ENCODE data around the gene RAB3GAP2. TPM values are rescaled to one million over a fixed set of nuclear protein-coding genes. Genes with fewer than 3 reads are reported as not detected.
"Not testable (repeated sequence)": the region's sequence is repeated elsewhere in the genome, so short reads cannot be mapped to it uniquely, and the experiment has no call there.

The RAB3GAP2 gene
- total and polyA plus RNA-seq, 2 donors (not counting 1 experiment from before 2014, with no cell fraction given), result 16.9 to 70.5 TPM

GRCh38 chr1:220255204-220255603, 17.0 kb downstream of the RAB3GAP2 start:
- no peak overlapping the region for H2AFZ ChIP-seq (ENCODE audit: insufficient read depth, low read depth, low read length, poor library complexity, severe bottlenecking)
- intact Hi-C loops (cut with micrococcal nuclease), result no loop called here
- ATAC-seq (ENCODE audit: low read depth) (no peak), DNase-seq (no peak)
- H3K27ac ChIP-seq (ENCODE audit: low read length in 2 of 2), result peak overlapping the region in 1 of 2 donors; percentile 56
- Mint-ChIP-seq H3K4me1 (peaks cover 69% of the 10 kb centered on the region), H3K4me3 (peak overlapping the region; percentile 36), H3K9me3 (ENCODE audit: insufficient read depth) (peaks cover 16% of the 10 kb centered on the region), H3K27ac (peak overlapping the region; percentile 38), H3K27me3 (no peaks in the 10 kb centered on the region)
- H3K4me1 ChIP-seq (ENCODE audit: control insufficient read depth in 2 of 2, insufficient read depth in 2 of 2, low read length in 2 of 2), result peaks cover 3 to 16% of the 10 kb centered on the region in 2 donors
- no peaks in the 10 kb centered on the region for H4K20me1 ChIP-seq (ENCODE audit: control insufficient read depth, insufficient read depth, low read length, poor library complexity, severe bottlenecking)
- H3K9me3 ChIP-seq (ENCODE audit: control extremely low read depth in 1 of 3, control insufficient read depth in 2 of 3, insufficient read depth in 1 of 3, low read length in 2 of 3), result peaks cover 1 to 9% (median 8%) of the 10 kb centered on the region in 3 donors
- H3K9ac ChIP-seq (ENCODE audit: low read length), result no peak overlapping the region
- CTCF ChIA-PET, result interaction anchor here (1.6 kb wide), 1 partner anchor 25 kb away, joined by 4 read pairs; no protein-coding TSS in a partner anchor
- POLR2A ChIA-PET, result interaction anchor here (0.6 kb wide), 1 partner anchor 12 kb away, joined by 4 read pairs; no protein-coding TSS in a partner anchor
- peak overlapping the region; percentile 20 for H3K4me2 ChIP-seq (replicated peaks; ENCODE audit: low read depth, low read length, poor library complexity, severe bottlenecking)
- no CpG with 5 or more reads among the region's 1 CpG for WGBS (ENCODE audit: insufficient coverage)
- no peaks in the 10 kb centered on the region for H3K27me3 ChIP-seq (replicated peaks in 1 of 4; ENCODE audit: control extremely low read depth in 1 of 4, control insufficient read depth in 3 of 4, insufficient read depth in 4 of 4, low read length in 3 of 4)
- no peak overlapping the region for H3K4me3 ChIP-seq (ENCODE audit: control extremely low read depth in 1 of 5, extremely low read depth in 1 of 5, insufficient read depth in 1 of 5, low read depth in 2 of 5, low read length in 4 of 5)
- peaks cover 49% of the 10 kb centered on the region for H3K79me2 ChIP-seq (ENCODE audit: control insufficient read depth, insufficient read depth, low read length)
- TF ChIP-seq CTCF (IDR thresholded peaks at IDR 0.05) (no peak), EZH2 (IDR thresholded peaks at IDR 0.05; ENCODE audit: borderline replicate concordance, insufficient read depth, low read depth, low read length, poor library complexity, severe bottlenecking) (no peak)
- H3K36me3 ChIP-seq (replicated peaks in 1 of 2; ENCODE audit: control extremely low read depth in 1 of 2, control insufficient read depth in 1 of 2, extremely low read depth in 1 of 2, insufficient read depth in 2 of 2, low read length in 1 of 2), result peaks cover 3 to 15% of the 10 kb centered on the region in 2 experiments

GRCh38 chr1:220253290-220253689, 19.0 kb downstream of the RAB3GAP2 start:
- H4K20me1 ChIP-seq (ENCODE audit: control insufficient read depth, insufficient read depth, low read length, poor library complexity, severe bottlenecking); H3K9ac ChIP-seq (ENCODE audit: low read length); H3K27me3 ChIP-seq (replicated peaks in 1 of 4; ENCODE audit: control extremely low read depth in 1 of 4, control insufficient read depth in 3 of 4, insufficient read depth in 4 of 4, low read length in 3 of 4); CTCF ChIA-PET; H3K27me3 Mint-ChIP-seq; H3K27ac ChIP-seq (ENCODE audit: low read length in 2 of 2); H3K4me3 ChIP-seq (ENCODE audit: control extremely low read depth in 1 of 5, extremely low read depth in 1 of 5, insufficient read depth in 1 of 5, low read depth in 2 of 5, low read length in 4 of 5); POLR2A ChIA-PET; H3K4me2 ChIP-seq (replicated peaks; ENCODE audit: low read depth, low read length, poor library complexity, severe bottlenecking); DNase-seq; H2AFZ ChIP-seq (ENCODE audit: insufficient read depth, low read depth, low read length, poor library complexity, severe bottlenecking); intact Hi-C loops (cut with micrococcal nuclease): not testable (repeated sequence)
- H3K36me3 ChIP-seq (replicated peaks in 1 of 2; ENCODE audit: control extremely low read depth in 1 of 2, control insufficient read depth in 1 of 2, extremely low read depth in 1 of 2, insufficient read depth in 2 of 2, low read length in 1 of 2), result peaks cover 5 to 21% of the 10 kb centered on the region in 2 experiments
- WGBS (ENCODE audit: insufficient coverage), result no CpG with 5 or more reads among the region's 12 CpGs
- peaks cover 3 to 16% of the 10 kb centered on the region in 2 donors for H3K4me1 ChIP-seq (ENCODE audit: control insufficient read depth in 2 of 2, insufficient read depth in 2 of 2, low read length in 2 of 2)
- peaks cover 52% of the 10 kb centered on the region for H3K79me2 ChIP-seq (ENCODE audit: control insufficient read depth, insufficient read depth, low read length)
- peaks cover 6 to 22% (median 22%) of the 10 kb centered on the region in 3 donors for H3K9me3 ChIP-seq (ENCODE audit: control extremely low read depth in 1 of 3, control insufficient read depth in 2 of 3, insufficient read depth in 1 of 3, low read length in 2 of 3)
- H3K27ac Mint-ChIP-seq, result peak overlapping the region; percentile 78
- peaks cover 16% of the 10 kb centered on the region for H3K9me3 Mint-ChIP-seq (ENCODE audit: insufficient read depth)
- H3K4me1 Mint-ChIP-seq, result peaks cover 57% of the 10 kb centered on the region
- H3K4me3 Mint-ChIP-seq, result peak overlapping the region; percentile 46
- peak; percentile 99 for ATAC-seq (ENCODE audit: low read depth)

All from B cell (primary cell).